Measurements from ENCODE around the gene TP53TG5. TPM values are rescaled to one million over a fixed set of nuclear protein-coding genes. Genes with fewer than 3 reads are reported as not detected.
A peak's percentile ranks its signal among the peaks of the same experiment; 100 is the strongest.

The TP53TG5 gene
- total RNA-seq, 1 experiment from 2014 or later, result not detected

- no peak for DNase-seq (ENCODE audit: low spot score)
Observed at GRCh38 chr20:45346291-45346718, 31.8 kb downstream of the TP53TG5 start.

GRCh38 chr20:45345104-45345936, 32.8 kb downstream of the TP53TG5 start:
- DNase-seq (ENCODE audit: low spot score), result no peak

GRCh38 chr20:45344168-45344860, 33.8 kb downstream of the TP53TG5 start:
- peak; percentile 94 for DNase-seq (ENCODE audit: low spot score)

GRCh38 chr20:45343532-45344167, 34.5 kb downstream of the TP53TG5 start:
- no peak for DNase-seq (ENCODE audit: low spot score)

GRCh38 chr20:45342855-45343531, 35.1 kb downstream of the TP53TG5 start:
- no peak for DNase-seq (ENCODE audit: low spot score)

GRCh38 chr20:45341939-45342854, 35.9 kb downstream of the TP53TG5 start:
- peak; percentile 69 for DNase-seq (ENCODE audit: low spot score)

- no peak for DNase-seq (ENCODE audit: low spot score)
Observed at GRCh38 chr20:45341579-45341938, 36.6 kb downstream of the TP53TG5 start.

- DNase-seq (ENCODE audit: low spot score), result no peak
Observed at GRCh38 chr20:45340951-45341350, 37.2 kb downstream of the TP53TG5 start.

- DNase-seq (ENCODE audit: low spot score), result no peak
Observed at GRCh38 chr20:45340236-45340847, 37.8 kb downstream of the TP53TG5 start.

GRCh38 chr20:45339799-45340198, 38.3 kb downstream of the TP53TG5 start:
- DNase-seq (ENCODE audit: low spot score), result no peak

- no peak for DNase-seq (ENCODE audit: low spot score)
Observed at GRCh38 chr20:45339084-45339483, 39.0 kb downstream of the TP53TG5 start.

GRCh38 chr20:45338121-45339030, 39.7 kb downstream of the TP53TG5 start:
- DNase-seq (ENCODE audit: low spot score), result no peak

- peak; percentile 88 for DNase-seq (ENCODE audit: low spot score)
Observed at GRCh38 chr20:45337367-45338120, 40.6 kb downstream of the TP53TG5 start.

GRCh38 chr20:45336530-45337366, 41.4 kb downstream of the TP53TG5 start:
- peak; percentile 91 for DNase-seq (ENCODE audit: low spot score)

- DNase-seq (ENCODE audit: low spot score), result no peak
Observed at GRCh38 chr20:45330476-45330875, 47.6 kb downstream of the TP53TG5 start.

- DNase-seq (ENCODE audit: low spot score), result no peak
Observed at GRCh38 chr20:45329497-45330319, 48.4 kb downstream of the TP53TG5 start.

- DNase-seq (ENCODE audit: low spot score), result no peak
Observed at GRCh38 chr20:45328451-45328850, 49.7 kb downstream of the TP53TG5 start.
